Esophagus muscularis mucosa (tissue), 4 donors: ENCODE measurements around the gene SPTLC3. TPM values are rescaled to one million over a fixed set of nuclear protein-coding genes. Genes with fewer than 3 reads are reported as not detected.

ENCODE experiments used
- DNase-seq: peaks from one replicate; pipeline ENCODE4 v3.0.0-alpha.2; 2017; ENCODE audit errors: extremely low spot score
- H3K27ac ChIP-seq, 4 donors: fragments of 200-600 bp; sonication (generic); replicated peaks in 1 of 4; 1 replicate in 3 of 4; 2 replicates in 1 of 4; pipeline ENCODE4 v1.5.1; 2016 to 2019; ENCODE audit warnings: mild to moderate bottlenecking in 1 of 4
- H3K27me3 ChIP-seq, 4 donors: fragments of 200-600 bp; sonication (generic); one replicate each; pipeline versions ENCODE4 v1.5.1 to v1.6.0; 2016 to 2019
- H3K36me3 ChIP-seq, 4 donors: fragments of 200-600 bp; sonication (generic); one replicate each; pipeline ENCODE4 v1.5.1; 2016 to 2019
- H3K4me1 ChIP-seq, 4 donors: fragments of 200-600 bp; sonication (generic); one replicate each; pipeline ENCODE4 v1.5.1; 2016 to 2019
- H3K4me3 ChIP-seq, 4 donors: fragments of 200-600 bp; sonication (generic); 1 replicate in 2 of 4; 2 replicates in 2 of 4; pipeline ENCODE4 v1.5.1; 2016 to 2019; ENCODE audit warnings: mild to moderate bottlenecking in 4 of 4, moderate library complexity in 1 of 4
- H3K9me3 ChIP-seq, 4 donors: fragments of 200-600 bp; sonication (generic); 1 replicate in 3 of 4; 2 replicates in 1 of 4; pipeline ENCODE4 v1.5.1; 2016 to 2019
- CTCF ChIP-seq, 3 experiments: fragments of 200-600 bp in 2 of 3; fragments of 450-650 bp in 1 of 3; sonication (generic) in 2 of 3; IDR thresholded peaks; one replicate each; pipeline ENCODE4 v1.5.1; 2017 to 2019; ENCODE audit warnings: antibody characterized with exemption in 3 of 3, mild to moderate bottlenecking in 2 of 3, moderate library complexity in 1 of 3
- EP300 ChIP-seq: sonication (generic); formaldehyde crosslinking; IDR thresholded peaks from one replicate; pipeline ENCODE4 v1.6.1; 2017; ENCODE audit warnings: antibody characterized with exemption
- POLR2A ChIP-seq: fragments of 450-650 bp; IDR thresholded peaks from one replicate; pipeline ENCODE4 v1.6.1; 2017; ENCODE audit warnings: antibody characterized with exemption, moderate library complexity, mild to moderate bottlenecking, low read depth
- POLR2AphosphoS5 ChIP-seq, 2 donors: sonication (generic); formaldehyde crosslinking; IDR thresholded peaks; one replicate each; pipeline ENCODE4 v1.6.1; 2017; ENCODE audit warnings: antibody characterized with exemption in 2 of 2
- WGBS: methylation state at CpG from one replicate; pipeline ENCODE4 v1.1.5; 2018; 5-methylcytosine and 5-hydroxymethylcytosine counted together
- intact Hi-C: fragments of 100-400 bp; cut with DNase I; formaldehyde crosslinking; loops from one replicate; pipeline ENCODE4 v1.15.1; 2023
- total RNA-seq, 4 donors: library from RNA; depleted of rRNA; stranded (reverse); fragments of >200 nt; gene quantifications; one replicate each; pipeline versions ENCODE4 v1.1.0 to v1.2.1, GENCODE V29; 2016

Gene SPTLC3
- total RNA-seq, 4 donors from 2014 or later = 2.8 to 12.5 (median 3.9) TPM

GRCh38 chr20:13166011-13166410, 157.2 kb downstream of the SPTLC3 start:
- Histone ChIP-seq H3K9me3 (no peaks in the 10 kb centered on the region), H3K36me3 (peaks cover 0 to 8% (median 0%) of the 10 kb centered on the region in 4 donors), H3K27ac (no peak overlapping the region), H3K4me1 (no peaks in the 10 kb centered on the region), H3K4me3 (no peak overlapping the region), H3K27me3 (no peaks in the 10 kb centered on the region)
- DNase-seq = no peak
- WGBS = 65% methylated on average over 5 of the region's 5 CpGs
- TF ChIP-seq POLR2AphosphoS5 (IDR thresholded peaks at IDR 0.05) (no peak), POLR2A (no peak), EP300 (no peak)
- intact Hi-C loops = no loop called here

- H3K9me3 ChIP-seq = no peaks in the 10 kb centered on the region
- TF ChIP-seq POLR2AphosphoS5 (IDR thresholded peaks at IDR 0.05) (no peak), POLR2A (no peak), CTCF (IDR thresholded peaks at IDR 0.05) (no peak), EP300 (no peak)
- no peak overlapping the region for H3K4me3 ChIP-seq
- peaks cover 0 to 4% (median 0%) of the 10 kb centered on the region in 4 donors for H3K36me3 ChIP-seq
- WGBS = 91% methylated on average over 3 of the region's 3 CpGs
- intact Hi-C loops = no loop called here
- DNase-seq = no peak
- no peaks in the 10 kb centered on the region for H3K4me1 ChIP-seq
- H3K27me3 ChIP-seq = no peaks in the 10 kb centered on the region
- no peak overlapping the region for H3K27ac ChIP-seq
These were observed 157.7 kb downstream of the SPTLC3 start for GRCh38 chr20:13166437-13166836.

- H3K4me1 ChIP-seq = no peaks in the 10 kb centered on the region
- TF ChIP-seq POLR2AphosphoS5 (IDR thresholded peaks at IDR 0.05) (no peak), EP300 (no peak), CTCF (IDR thresholded peaks at IDR 0.05) (no peak), POLR2A (no peak)
- no peak for DNase-seq
- H3K4me3 ChIP-seq = no peak overlapping the region
- no peaks in the 10 kb centered on the region for H3K36me3 ChIP-seq
- 78% methylated on average over 1 of the region's 1 CpG for WGBS
- peaks cover 0 to 3% (median 0%) of the 10 kb centered on the region in 4 donors for H3K27me3 ChIP-seq
- no peak overlapping the region for H3K27ac ChIP-seq
- intact Hi-C loops = no loop called here
- H3K9me3 ChIP-seq = no peaks in the 10 kb centered on the region
These were observed 160.3 kb downstream of the SPTLC3 start for GRCh38 chr20:13169086-13169485.

GRCh38 chr20:13170771-13171170, 162.0 kb downstream of the SPTLC3 start:
- WGBS = 57% methylated on average over 3 of the region's 3 CpGs
- Histone ChIP-seq H3K27ac (no peak overlapping the region), H3K9me3 (peaks cover 0 to 3% (median 0%) of the 10 kb centered on the region in 4 donors), H3K4me1 (no peaks in the 10 kb centered on the region), H3K36me3 (no peaks in the 10 kb centered on the region), H3K4me3 (no peak overlapping the region), H3K27me3 (peaks cover 0 to 3% (median 0%) of the 10 kb centered on the region in 4 donors)
- TF ChIP-seq EP300 = no peak
- no peak for TF ChIP-seq CTCF (IDR thresholded peaks at IDR 0.05)
- no peak for TF ChIP-seq POLR2AphosphoS5 (IDR thresholded peaks at IDR 0.05)
- no peak for TF ChIP-seq POLR2A
- no peak for DNase-seq
- intact Hi-C loops = no loop called here

GRCh38 chr20:13173201-13173600, 164.4 kb downstream of the SPTLC3 start:
- intact Hi-C loops = no loop called here
- 92% methylated on average over 2 of the region's 2 CpGs for WGBS

More at GRCh38 chr20:13173201-13173600, 164.4 kb downstream of the SPTLC3 start:
- H3K4me3 ChIP-seq = no peak overlapping the region
- peaks cover 0 to 9% (median 3%) of the 10 kb centered on the region in 4 donors for H3K9me3 ChIP-seq
- TF ChIP-seq POLR2AphosphoS5 (IDR thresholded peaks at IDR 0.05) (no peak), POLR2A (no peak), EP300 (no peak), CTCF (IDR thresholded peaks at IDR 0.05) (no peak)
- H3K36me3 ChIP-seq = no peaks in the 10 kb centered on the region
- DNase-seq = no peak
- no peaks in the 10 kb centered on the region for H3K4me1 ChIP-seq
- no peak overlapping the region for H3K27ac ChIP-seq
- H3K27me3 ChIP-seq = peaks cover 0 to 3% (median 0%) of the 10 kb centered on the region in 4 donors
